Measurements from ENCODE around the gene ZNF280A. TPM values are rescaled to one million over a fixed set of nuclear protein-coding genes. Genes with fewer than 3 reads are reported as not detected.

The ZNF280A gene
- polyA plus RNA-seq, 3 donors, result not detected

- Histone ChIP-seq H3K36me3 (replicated peaks in 1 of 2; ENCODE audit: control insufficient read depth in 1 of 2, insufficient read depth in 2 of 2, low read length in 2 of 2) (no peaks in the 10 kb centered on the region), H3K27me3 (ENCODE audit: control insufficient read depth in 2 of 2, insufficient read depth in 2 of 2, low read length in 2 of 2) (peaks cover 3 to 9% of the 10 kb centered on the region in 2 donors), H2AFZ (ENCODE audit: insufficient read depth, low read depth, low read length, poor library complexity, severe bottlenecking) (no peak overlapping the region), H3K4me1 (ENCODE audit: control insufficient read depth in 1 of 2, insufficient read depth in 2 of 2, low read length in 2 of 2) (no peaks in the 10 kb centered on the region), H3K4me2 (replicated peaks; ENCODE audit: extremely low read depth, low read length, poor library complexity, severe bottlenecking) (no peak overlapping the region), H3K27ac (ENCODE audit: low read depth in 1 of 2, low read length in 2 of 2) (no peak overlapping the region), H3K9ac (ENCODE audit: insufficient read depth, low read length, poor library complexity, severe bottlenecking) (no peak overlapping the region), H3K4me3 (replicated peaks in 1 of 3; ENCODE audit: low read depth in 2 of 3, low read length in 3 of 3) (no peak overlapping the region), H4K20me1 (ENCODE audit: insufficient read depth, low read length) (no peaks in the 10 kb centered on the region), H3K9me3 (replicated peaks in 1 of 2; ENCODE audit: control insufficient read depth in 1 of 2, insufficient read depth in 1 of 2, low read length in 2 of 2) (peaks cover 14 to 19% of the 10 kb centered on the region in 2 donors), H3K79me2 (ENCODE audit: insufficient read depth, low read length) (no peaks in the 10 kb centered on the region)
- intact Hi-C loops (cut with micrococcal nuclease), result loop anchor here in 1 of 2 donors (10.0 kb wide), 2 partner anchors 120 to 490 kb away; no protein-coding TSS in a partner anchor
- no peak for DNase-seq
- Mint-ChIP-seq H3K27ac (no peak overlapping the region), H3K36me3 (no peaks in the 10 kb centered on the region), H3K9me3 (peaks cover 13 to 32% (median 26%) of the 10 kb centered on the region in 7 donors), H3K27me3 (ENCODE audit: low read depth in 3 of 3) (peaks cover 4 to 34% (median 11%) of the 10 kb centered on the region in 3 donors), H3K4me3 (no peak overlapping the region), H3K4me1 (peaks cover 2% of the 10 kb centered on the region)
- 67% methylated on average over 1 of the region's 7 CpGs for WGBS (ENCODE audit: insufficient coverage)
- TF ChIP-seq, protein P1, sequence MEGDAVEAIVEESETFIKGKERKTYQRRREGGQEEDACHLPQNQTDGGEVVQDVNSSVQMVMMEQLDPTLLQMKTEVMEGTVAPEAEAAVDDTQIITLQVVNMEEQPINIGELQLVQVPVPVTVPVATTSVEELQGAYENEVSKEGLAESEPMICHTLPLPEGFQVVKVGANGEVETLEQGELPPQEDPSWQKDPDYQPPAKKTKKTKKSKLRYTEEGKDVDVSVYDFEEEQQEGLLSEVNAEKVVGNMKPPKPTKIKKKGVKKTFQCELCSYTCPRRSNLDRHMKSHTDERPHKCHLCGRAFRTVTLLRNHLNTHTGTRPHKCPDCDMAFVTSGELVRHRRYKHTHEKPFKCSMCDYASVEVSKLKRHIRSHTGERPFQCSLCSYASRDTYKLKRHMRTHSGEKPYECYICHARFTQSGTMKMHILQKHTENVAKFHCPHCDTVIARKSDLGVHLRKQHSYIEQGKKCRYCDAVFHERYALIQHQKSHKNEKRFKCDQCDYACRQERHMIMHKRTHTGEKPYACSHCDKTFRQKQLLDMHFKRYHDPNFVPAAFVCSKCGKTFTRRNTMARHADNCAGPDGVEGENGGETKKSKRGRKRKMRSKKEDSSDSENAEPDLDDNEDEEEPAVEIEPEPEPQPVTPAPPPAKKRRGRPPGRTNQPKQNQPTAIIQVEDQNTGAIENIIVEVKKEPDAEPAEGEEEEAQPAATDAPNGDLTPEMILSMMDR (IDR thresholded peaks at IDR 0.05), result no peak
These were observed 54.9 kb downstream of the ZNF280A start for GRCh38 chr22:22465094-22465602.

DNA sequence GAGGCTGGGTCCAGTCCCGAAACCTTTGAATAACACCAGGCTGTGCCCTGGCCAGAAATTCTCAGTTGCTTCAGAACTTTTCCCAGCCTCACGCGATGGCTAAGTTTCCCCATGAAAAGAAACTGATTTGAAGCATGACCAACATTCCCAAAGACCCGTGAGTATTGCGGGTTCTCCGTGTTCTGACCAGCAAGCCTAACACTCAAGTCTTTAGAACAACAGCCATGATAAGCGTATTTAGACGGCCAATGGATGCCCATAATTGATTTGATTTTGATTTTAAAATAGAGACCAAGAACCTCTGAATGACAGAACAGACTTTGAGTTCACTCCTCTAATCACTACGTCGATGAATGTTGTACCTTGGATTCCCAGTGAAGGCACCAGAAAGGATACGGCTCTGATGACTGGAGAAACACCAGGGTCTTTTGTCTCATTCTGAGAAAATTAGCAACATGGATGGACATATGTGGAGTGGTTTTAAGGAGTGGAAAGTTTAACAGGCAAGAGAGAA is 55.5 kb downstream of the ZNF280A start:
- Histone ChIP-seq H3K79me2 (ENCODE audit: insufficient read depth, low read length) (no peaks in the 10 kb centered on the region), H3K27ac (ENCODE audit: low read depth in 1 of 2, low read length in 2 of 2) (no peak overlapping the region), H3K9me3 (replicated peaks in 1 of 2; ENCODE audit: control insufficient read depth in 1 of 2, insufficient read depth in 1 of 2, low read length in 2 of 2) (peaks cover 17 to 20% of the 10 kb centered on the region in 2 donors), H3K4me3 (replicated peaks in 1 of 3; ENCODE audit: low read depth in 2 of 3, low read length in 3 of 3) (no peak overlapping the region), H3K4me1 (ENCODE audit: control insufficient read depth in 1 of 2, insufficient read depth in 2 of 2, low read length in 2 of 2) (no peaks in the 10 kb centered on the region), H3K4me2 (replicated peaks; ENCODE audit: extremely low read depth, low read length, poor library complexity, severe bottlenecking) (no peak overlapping the region), H3K27me3 (ENCODE audit: control insufficient read depth in 2 of 2, insufficient read depth in 2 of 2, low read length in 2 of 2) (peaks cover 3 to 9% of the 10 kb centered on the region in 2 donors), H4K20me1 (ENCODE audit: insufficient read depth, low read length) (no peaks in the 10 kb centered on the region), H3K9ac (ENCODE audit: insufficient read depth, low read length, poor library complexity, severe bottlenecking) (no peak overlapping the region), H3K36me3 (replicated peaks in 1 of 2; ENCODE audit: control insufficient read depth in 1 of 2, insufficient read depth in 2 of 2, low read length in 2 of 2) (no peaks in the 10 kb centered on the region), H2AFZ (ENCODE audit: insufficient read depth, low read depth, low read length, poor library complexity, severe bottlenecking) (no peak overlapping the region)
- no peak overlapping the region for H3K4me3 Mint-ChIP-seq
- H3K36me3 Mint-ChIP-seq, result peaks cover 0 to 2% of the 10 kb centered on the region in 2 donors
- intact Hi-C loops (cut with micrococcal nuclease), result loop anchor here in 1 of 2 donors (10.0 kb wide), 2 partner anchors 120 to 490 kb away; no protein-coding TSS in a partner anchor
- peaks cover 4 to 35% (median 11%) of the 10 kb centered on the region in 3 donors for H3K27me3 Mint-ChIP-seq (ENCODE audit: low read depth in 3 of 3)
- peaks cover 2% of the 10 kb centered on the region for H3K4me1 Mint-ChIP-seq
- DNase-seq, result no peak
- TF ChIP-seq, protein P1 (IDR thresholded peaks at IDR 0.05), result no peak
- no peak overlapping the region for H3K27ac Mint-ChIP-seq
- H3K9me3 Mint-ChIP-seq, result peaks cover 13 to 33% (median 27%) of the 10 kb centered on the region in 7 donors
- 88% methylated on average over 5 of the region's 11 CpGs for WGBS (ENCODE audit: insufficient coverage)

Data from CD14-positive monocyte (primary cell).